ENCODE data around the gene P2RX5.
A peak's percentile ranks its signal among the peaks of the same experiment; 100 is the strongest.

Gene P2RX5

DNA sequence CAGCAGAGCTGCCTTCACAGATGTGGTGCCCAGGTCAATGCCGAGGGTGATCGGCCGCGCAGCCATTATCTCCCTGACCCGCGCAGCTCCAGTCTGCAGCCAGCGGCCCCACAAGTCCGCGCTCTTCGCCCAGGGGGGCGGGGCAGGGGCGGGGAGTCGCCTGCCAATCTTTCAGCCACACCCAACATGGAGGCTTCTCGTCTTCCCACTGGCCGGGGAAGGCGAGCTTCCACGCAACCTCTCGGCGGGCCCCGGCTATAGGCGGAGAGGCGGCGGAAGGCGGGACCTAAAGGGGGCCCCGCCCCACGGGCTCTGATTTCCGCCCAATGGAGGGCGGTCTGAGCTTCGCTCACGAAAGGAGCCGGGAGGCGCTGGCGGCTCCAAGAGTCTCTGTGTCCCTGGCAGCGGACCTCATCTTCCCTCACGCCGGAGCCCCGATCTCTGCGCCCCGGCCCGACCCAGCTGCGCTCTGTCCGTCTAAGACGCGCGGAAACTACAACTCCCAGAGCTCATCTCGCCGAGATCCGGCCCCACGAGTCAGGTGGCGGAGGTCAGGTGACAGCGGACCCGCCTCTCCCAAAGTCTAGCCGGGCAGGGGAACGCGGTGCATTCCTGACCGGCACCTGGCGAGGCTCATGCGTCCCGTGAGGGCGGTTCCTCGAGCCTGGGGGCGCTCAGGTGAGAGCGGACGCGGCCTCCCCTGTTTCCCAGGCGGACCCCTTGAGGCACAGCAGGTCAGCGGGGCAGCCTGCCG, 59.6 kb downstream of the P2RX5 start, which contains the start of the genes CTNS and SHPK (continued):
- TF ChIP-seq, protein P1, sequence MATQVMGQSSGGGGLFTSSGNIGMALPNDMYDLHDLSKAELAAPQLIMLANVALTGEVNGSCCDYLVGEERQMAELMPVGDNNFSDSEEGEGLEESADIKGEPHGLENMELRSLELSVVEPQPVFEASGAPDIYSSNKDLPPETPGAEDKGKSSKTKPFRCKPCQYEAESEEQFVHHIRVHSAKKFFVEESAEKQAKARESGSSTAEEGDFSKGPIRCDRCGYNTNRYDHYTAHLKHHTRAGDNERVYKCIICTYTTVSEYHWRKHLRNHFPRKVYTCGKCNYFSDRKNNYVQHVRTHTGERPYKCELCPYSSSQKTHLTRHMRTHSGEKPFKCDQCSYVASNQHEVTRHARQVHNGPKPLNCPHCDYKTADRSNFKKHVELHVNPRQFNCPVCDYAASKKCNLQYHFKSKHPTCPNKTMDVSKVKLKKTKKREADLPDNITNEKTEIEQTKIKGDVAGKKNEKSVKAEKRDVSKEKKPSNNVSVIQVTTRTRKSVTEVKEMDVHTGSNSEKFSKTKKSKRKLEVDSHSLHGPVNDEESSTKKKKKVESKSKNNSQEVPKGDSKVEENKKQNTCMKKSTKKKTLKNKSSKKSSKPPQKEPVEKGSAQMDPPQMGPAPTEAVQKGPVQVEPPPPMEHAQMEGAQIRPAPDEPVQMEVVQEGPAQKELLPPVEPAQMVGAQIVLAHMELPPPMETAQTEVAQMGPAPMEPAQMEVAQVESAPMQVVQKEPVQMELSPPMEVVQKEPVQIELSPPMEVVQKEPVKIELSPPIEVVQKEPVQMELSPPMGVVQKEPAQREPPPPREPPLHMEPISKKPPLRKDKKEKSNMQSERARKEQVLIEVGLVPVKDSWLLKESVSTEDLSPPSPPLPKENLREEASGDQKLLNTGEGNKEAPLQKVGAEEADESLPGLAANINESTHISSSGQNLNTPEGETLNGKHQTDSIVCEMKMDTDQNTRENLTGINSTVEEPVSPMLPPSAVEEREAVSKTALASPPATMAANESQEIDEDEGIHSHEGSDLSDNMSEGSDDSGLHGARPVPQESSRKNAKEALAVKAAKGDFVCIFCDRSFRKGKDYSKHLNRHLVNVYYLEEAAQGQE (tag by site-specific recombination; IDR thresholded peaks at IDR 0.05) = peak; percentile 19; the same call in 1 of the 2 replicates
- TF ChIP-seq, protein P2, sequence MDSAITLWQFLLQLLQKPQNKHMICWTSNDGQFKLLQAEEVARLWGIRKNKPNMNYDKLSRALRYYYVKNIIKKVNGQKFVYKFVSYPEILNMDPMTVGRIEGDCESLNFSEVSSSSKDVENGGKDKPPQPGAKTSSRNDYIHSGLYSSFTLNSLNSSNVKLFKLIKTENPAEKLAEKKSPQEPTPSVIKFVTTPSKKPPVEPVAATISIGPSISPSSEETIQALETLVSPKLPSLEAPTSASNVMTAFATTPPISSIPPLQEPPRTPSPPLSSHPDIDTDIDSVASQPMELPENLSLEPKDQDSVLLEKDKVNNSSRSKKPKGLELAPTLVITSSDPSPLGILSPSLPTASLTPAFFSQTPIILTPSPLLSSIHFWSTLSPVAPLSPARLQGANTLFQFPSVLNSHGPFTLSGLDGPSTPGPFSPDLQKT (IDR thresholded peaks at IDR 0.05; ENCODE audit: borderline replicate concordance, low read depth, low read length) = peak; percentile 81; the same call in 1 of the 2 replicates
- TF ChIP-seq ZNF394 (tag by site-specific recombination; IDR thresholded peaks at IDR 0.05; ENCODE audit: borderline replicate concordance) = no peak
- peak; percentile 53 for TF ChIP-seq ZBTB48 (tag by site-specific recombination; IDR thresholded peaks at IDR 0.05)
- peak; percentile 76 for TF ChIP-seq GLIS2 (tag by site-specific recombination; IDR thresholded peaks at IDR 0.05)
- no peak for TF ChIP-seq ZNF830 (tag by site-specific recombination; IDR thresholded peaks at IDR 0.05; ENCODE audit: low read depth)
- TF ChIP-seq ZBTB20 (tag by site-specific recombination; IDR thresholded peaks at IDR 0.05) = peak; percentile 71; the same call in 1 of the 2 replicates
- TF ChIP-seq ZNF514 (tag by site-specific recombination; IDR thresholded peaks at IDR 0.05) = no peak
- TF ChIP-seq, protein P3, sequence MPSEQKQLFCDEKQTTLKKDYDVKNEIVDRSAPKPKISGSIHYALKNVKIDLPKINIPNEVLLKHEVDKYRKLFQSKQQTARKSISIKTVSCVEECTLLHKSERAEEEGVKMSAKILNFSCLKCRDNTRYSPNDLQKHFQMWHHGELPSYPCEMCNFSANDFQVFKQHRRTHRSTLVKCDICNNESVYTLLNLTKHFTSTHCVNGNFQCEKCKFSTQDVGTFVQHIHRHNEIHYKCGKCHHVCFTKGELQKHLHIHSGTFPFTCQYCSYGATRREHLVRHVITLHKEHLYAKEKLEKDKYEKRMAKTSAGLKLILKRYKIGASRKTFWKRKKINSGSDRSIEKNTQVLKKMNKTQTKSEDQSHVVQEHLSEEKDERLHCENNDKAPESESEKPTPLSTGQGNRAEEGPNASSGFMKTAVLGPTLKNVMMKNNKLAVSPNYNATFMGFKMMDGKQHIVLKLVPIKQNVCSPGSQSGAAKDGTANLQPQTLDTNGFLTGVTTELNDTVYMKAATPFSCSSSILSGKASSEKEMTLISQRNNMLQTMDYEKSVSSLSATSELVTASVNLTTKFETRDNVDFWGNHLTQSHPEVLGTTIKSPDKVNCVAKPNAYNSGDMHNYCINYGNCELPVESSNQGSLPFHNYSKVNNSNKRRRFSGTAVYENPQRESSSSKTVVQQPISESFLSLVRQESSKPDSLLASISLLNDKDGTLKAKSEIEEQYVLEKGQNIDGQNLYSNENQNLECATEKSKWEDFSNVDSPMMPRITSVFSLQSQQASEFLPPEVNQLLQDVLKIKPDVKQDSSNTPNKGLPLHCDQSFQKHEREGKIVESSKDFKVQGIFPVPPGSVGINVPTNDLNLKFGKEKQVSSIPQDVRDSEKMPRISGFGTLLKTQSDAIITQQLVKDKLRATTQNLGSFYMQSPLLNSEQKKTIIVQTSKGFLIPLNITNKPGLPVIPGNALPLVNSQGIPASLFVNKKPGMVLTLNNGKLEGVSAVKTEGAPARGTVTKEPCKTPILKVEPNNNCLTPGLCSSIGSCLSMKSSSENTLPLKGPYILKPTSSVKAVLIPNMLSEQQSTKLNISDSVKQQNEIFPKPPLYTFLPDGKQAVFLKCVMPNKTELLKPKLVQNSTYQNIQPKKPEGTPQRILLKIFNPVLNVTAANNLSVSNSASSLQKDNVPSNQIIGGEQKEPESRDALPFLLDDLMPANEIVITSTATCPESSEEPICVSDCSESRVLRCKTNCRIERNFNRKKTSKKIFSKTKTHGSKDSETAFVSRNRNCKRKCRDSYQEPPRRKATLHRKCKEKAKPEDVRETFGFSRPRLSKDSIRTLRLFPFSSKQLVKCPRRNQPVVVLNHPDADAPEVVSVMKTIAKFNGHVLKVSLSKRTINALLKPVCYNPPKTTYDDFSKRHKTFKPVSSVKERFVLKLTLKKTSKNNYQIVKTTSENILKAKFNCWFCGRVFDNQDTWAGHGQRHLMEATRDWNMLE (tag by site-specific recombination; conservative IDR thresholded peaks at IDR 0.05; ENCODE audit: low read depth) = 0 out of 2 replicates have a peak, but pooled peaks have one; percentile 18
- no peak for TF ChIP-seq GFI1B (tag by site-specific recombination; IDR thresholded peaks at IDR 0.05)
- TF ChIP-seq, protein P4, sequence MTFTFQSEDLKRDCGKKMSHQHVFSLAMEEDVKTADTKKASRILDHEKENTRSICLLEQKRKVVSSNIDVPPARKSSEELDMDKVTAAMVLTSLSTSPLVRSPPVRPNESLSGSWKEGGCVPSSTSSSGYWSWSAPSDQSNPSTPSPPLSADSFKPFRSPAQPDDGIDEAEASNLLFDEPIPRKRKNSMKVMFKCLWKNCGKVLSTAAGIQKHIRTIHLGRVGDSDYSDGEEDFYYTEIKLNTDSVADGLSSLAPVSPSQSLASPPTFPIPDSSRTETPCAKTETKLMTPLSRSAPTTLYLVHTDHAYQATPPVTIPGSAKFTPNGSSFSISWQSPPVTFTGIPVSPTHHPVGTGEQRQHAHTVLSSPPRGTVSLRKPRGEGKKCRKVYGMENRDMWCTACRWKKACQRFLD (tag by site-specific recombination; IDR thresholded peaks at IDR 0.05) = peak; percentile 84
- no peak for TF ChIP-seq ZNF843 (tag by site-specific recombination; IDR thresholded peaks at IDR 0.05)
- peak; percentile 58; the same call in 1 of the 2 replicates for TF ChIP-seq ZNF324 (tag by site-specific recombination; IDR thresholded peaks at IDR 0.05)
- TF ChIP-seq, protein P5, sequence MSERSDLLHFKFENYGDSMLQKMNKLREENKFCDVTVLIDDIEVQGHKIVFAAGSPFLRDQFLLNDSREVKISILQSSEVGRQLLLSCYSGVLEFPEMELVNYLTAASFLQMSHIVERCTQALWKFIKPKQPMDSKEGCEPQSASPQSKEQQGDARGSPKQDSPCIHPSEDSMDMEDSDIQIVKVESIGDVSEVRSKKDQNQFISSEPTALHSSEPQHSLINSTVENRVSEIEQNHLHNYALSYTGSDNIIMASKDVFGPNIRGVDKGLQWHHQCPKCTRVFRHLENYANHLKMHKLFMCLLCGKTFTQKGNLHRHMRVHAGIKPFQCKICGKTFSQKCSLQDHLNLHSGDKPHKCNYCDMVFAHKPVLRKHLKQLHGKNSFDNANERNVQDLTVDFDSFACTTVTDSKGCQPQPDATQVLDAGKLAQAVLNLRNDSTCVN (tag by site-specific recombination; optimal IDR thresholded peaks at IDR 0.05) = peak; percentile 81
- TF ChIP-seq ZNF24 (tag by site-specific recombination; IDR thresholded peaks at IDR 0.05) = peak; percentile 82
- 0 out of 2 replicates have a peak, but pooled peaks have one; percentile 36 for TF ChIP-seq ZNF660 (tag by site-specific recombination; IDR thresholded peaks at IDR 0.05)
- peak; percentile 62; the same call in 1 of the 2 replicates for TF ChIP-seq ZFP69B (tag by site-specific recombination; IDR thresholded peaks at IDR 0.05)
- TF ChIP-seq ZNF664 (tag by site-specific recombination; IDR thresholded peaks at IDR 0.05) = no peak
- peak; percentile 74 for TF ChIP-seq ZNF777 (tag by site-specific recombination; IDR thresholded peaks at IDR 0.05; ENCODE audit: borderline replicate concordance)
- 0 out of 2 replicates have a peak, but pooled peaks have one; percentile 25 for TF ChIP-seq ZNF2 (tag by site-specific recombination; IDR thresholded peaks at IDR 0.05)
- TF ChIP-seq SP3 (tag by site-specific recombination; IDR thresholded peaks at IDR 0.05) = peak; percentile 98
- TF ChIP-seq, protein P6, sequence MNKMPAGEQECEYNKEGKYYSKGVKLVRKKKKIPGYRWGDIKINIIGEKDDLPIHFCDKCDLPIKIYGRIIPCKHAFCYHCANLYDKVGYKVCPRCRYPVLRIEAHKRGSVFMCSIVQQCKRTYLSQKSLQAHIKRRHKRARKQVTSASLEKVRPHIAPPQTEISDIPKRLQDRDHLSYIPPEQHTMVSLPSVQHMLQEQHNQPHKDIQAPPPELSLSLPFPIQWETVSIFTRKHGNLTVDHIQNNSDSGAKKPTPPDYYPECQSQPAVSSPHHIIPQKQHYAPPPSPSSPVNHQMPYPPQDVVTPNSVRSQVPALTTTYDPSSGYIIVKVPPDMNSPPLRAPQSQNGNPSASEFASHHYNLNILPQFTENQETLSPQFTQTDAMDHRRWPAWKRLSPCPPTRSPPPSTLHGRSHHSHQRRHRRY (tag by site-specific recombination; IDR thresholded peaks at IDR 0.05) = no peak
- TF ChIP-seq ZIC2 (tag by site-specific recombination; IDR thresholded peaks at IDR 0.05) = peak; percentile 69
- peak; percentile 75; the same call in 1 of the 2 replicates for TF ChIP-seq KLF7 (tag by site-specific recombination; IDR thresholded peaks at IDR 0.05; ENCODE audit: borderline replicate concordance)
- peak; percentile 87 for TF ChIP-seq ZBTB17 (tag by site-specific recombination; IDR thresholded peaks at IDR 0.05)
- peak; percentile 97 for TF ChIP-seq KLF8 (tag by site-specific recombination; IDR thresholded peaks at IDR 0.05)

Data from HEK293 (cell line).